Brain pericyte (primary cell): Measurements from ENCODE around the gene CGB1.
"Not testable (repeated sequence)": the region's sequence is repeated elsewhere in the genome, so short reads cannot be mapped to it uniquely, and the experiment has no call there.

Experiments
- DNase-seq: peaks from one replicate; pipeline ENCODE4 v3.0.0-alpha.2; 2012; ENCODE audit warnings: low read depth, low spot score

Gene CGB1

DNA sequence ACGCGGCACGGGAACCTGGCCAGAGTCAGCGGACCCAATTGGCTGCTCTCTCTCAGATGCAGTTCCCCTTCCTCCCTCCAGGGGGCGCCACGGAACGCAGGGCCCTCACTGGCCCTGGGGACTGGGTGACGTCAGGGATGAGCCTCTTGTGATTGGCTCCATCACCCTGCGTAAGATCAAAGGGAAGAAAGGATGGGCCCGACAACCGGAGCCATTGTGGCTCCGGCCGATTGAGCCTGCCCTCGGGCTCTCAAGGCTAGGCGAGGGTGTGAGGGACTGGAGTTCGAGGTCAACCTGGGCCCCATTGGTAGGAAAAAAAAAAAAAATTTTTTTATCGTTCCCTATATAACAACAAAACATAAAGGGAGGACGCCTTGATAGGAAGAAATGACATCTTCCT lies at the start of gene CGB1:
Gene CGB1 (minus strand): TSS at position 81 of the 400 bp plus-strand sequence. CDS start 184 bp downstream, outside the sequence.
- DNase-seq, result not testable (repeated sequence)

DNA sequence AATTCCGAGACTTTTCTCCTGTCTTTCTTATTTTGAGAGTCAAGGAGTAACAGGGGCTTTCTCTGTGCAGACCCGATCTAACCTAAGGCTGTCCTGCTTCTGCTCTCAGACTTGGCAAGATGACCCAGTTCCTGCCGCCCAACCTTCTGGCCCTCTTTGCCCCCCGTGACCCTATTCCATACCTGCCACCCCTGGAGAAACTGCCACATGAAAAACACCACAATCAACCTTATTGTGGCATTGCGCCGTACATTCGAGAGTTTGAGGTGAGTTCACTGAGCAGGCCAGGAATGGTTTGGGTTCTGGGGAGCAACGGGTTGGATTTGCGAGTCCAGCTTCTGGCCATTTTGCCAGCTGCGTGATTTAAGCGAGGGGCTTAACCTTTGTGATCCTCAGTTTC lies 49.6 kb upstream of the CGB1 start:
- DNase-seq, result no peak

DNA sequence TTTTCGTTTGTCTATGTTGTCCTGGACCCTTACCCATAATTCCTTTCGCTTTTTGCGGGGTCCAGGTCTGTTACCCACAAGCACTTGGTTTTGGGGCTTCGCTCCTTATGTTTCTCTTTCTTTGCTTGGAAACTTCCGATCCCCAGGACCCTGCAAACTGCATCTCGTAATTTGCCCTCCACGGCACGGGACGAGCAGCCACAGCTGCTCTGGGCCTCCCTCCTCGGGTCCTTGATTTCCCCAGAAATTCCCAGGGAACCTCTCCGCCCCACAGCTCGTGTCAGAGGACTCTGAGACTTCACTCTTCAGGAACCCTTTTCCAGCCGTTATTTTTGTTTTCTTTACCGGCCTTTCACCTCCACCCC lies 49.2 kb upstream of the CGB1 start:
- DNase-seq, result no peak

DNA sequence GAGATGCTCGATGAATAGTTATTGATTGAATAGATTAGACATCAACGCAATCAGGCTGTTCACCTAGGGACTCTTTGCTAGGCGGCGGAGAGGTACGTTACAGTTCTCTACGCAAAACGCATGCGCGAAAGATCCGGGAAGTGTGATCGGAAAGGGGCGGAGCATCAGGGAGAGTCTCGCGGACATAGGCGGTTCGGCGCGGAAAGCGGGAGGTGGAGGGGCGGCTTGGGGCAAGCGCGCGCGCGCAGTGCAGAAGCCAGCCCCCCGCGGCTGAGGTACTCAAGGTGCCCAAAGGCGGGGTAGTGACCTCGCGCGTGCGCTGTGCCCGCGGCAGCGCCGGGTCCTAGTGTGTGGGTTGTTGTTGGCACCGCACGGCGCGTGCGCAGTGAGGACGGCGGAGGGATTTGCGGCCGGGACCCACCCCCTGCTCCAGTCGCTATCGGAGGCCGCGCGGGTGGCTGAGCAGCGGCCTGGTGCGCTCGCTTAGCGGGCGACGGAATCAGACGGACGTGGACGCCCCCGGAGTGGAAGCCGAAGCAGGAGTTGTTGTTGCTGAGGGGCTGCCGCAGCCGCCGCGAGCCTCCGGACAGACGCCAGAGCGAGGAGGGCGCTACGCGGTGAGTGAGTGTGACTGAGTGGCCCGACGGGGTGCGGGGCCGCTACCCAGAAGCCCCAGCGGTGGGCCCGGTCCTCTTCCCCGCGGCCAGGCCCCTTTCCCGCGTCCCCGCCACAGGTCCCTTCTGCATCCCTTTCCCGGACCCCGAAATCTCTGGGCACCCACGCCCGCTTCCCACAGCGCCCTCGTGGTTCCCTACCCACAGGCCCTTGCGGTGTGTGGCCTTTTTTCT lies 48.5 kb upstream of the CGB1 start, which contains the start of gene SNRNP70:
Gene SNRNP70 (plus strand): TSS at position 432 of the 848 bp plus-strand sequence. CDS start 964 bp downstream, outside the sequence.
- DNase-seq, result peak; percentile 99

DNA sequence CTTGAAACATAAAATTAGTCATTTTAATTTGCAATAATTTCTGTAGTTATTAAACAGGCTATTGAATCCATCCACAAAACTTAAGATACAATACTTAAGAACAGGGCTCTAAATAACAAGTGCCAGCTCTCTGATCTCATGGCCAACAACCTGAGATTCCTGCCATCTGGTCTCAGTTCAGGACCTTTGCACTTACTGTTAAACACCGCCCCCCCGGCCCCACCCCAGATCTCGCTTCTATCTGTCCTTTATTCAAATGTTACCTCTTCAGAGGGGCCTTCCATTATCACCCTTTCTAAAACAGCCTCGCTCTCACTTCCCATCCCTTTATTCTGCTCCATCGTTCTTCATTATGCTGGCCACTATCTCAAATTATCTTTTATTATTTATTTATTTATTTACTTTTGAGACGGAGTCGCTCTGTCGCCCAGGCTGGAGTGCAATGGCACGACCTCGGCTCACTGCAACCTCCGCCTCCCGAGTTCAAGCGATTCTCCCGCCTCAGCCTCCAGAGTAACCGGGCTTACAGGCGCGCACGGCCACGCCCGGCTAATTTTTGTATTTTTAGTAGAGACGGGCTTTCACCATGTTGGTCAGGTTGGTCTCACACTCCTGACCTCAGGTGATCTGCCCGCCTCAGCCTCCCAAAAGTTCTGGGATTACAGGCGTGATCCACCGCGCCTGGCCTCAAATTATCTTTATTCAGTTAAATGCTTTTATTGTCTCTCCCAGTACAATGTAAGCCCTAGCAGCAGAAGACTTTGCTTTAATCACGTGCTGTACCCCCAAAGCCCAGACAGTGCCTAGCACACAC lies 47.7 kb upstream of the CGB1 start:
- no peak for DNase-seq

DNA sequence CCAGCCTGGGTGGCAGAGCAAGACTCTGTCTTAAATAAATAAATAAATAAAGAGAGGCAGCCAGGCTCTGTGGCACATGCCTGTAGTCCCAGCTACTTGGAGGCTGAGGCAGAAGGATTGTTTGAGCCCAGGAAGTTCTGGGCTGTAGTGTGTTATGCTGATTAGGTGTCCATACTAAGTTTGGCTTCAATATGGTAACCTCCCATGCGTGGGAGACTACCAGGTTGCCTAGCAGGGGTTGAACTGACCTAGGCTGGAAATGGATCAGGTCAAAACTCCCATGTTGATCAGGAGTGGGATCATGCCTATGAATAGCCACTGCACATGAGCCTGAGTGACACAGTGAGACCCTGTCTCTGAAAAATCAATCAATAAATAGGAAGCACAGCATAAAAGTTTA lies 44.6 kb upstream of the CGB1 start:
- DNase-seq, result no peak

DNA sequence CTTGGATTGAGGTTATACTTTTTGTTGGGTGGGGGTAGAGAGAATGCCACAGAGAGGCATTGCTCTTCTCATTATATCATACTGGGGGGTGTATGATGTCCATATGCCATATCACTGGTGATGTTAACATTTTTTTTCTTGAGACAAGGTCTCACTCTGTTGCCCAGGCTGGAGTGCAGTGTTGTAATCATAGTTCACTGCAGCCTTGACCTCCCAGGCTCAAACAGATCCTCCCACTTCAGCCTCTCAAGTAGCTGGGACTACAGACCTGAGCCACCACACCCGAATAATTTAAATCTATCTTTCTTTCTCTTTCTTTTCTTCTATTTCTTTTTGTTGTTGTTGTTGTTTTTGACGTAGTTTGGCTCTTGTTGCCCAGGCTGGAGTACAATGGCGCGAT lies 43.7 kb upstream of the CGB1 start:
- no peak for DNase-seq

DNA sequence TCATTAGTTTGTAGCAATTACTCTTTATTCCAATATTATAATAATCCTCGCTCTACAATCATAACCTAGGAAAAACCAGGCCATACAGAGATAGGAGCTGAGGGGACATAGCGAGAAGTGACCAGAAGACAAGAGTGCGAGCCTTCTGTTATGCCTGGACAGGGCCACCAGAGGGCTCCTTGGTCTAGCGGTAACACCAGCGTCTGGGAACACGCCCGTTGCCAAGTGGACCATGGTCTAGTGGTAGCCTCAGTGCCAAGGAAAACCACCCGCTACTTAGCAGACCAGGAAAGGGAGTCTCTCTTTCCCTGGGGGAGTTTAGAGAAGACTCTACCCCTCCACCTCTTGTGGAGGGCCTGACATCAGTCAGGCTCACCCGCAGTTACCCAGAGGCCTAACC lies 38.2 kb upstream of the CGB1 start:
- DNase-seq, result not testable (repeated sequence)

DNA sequence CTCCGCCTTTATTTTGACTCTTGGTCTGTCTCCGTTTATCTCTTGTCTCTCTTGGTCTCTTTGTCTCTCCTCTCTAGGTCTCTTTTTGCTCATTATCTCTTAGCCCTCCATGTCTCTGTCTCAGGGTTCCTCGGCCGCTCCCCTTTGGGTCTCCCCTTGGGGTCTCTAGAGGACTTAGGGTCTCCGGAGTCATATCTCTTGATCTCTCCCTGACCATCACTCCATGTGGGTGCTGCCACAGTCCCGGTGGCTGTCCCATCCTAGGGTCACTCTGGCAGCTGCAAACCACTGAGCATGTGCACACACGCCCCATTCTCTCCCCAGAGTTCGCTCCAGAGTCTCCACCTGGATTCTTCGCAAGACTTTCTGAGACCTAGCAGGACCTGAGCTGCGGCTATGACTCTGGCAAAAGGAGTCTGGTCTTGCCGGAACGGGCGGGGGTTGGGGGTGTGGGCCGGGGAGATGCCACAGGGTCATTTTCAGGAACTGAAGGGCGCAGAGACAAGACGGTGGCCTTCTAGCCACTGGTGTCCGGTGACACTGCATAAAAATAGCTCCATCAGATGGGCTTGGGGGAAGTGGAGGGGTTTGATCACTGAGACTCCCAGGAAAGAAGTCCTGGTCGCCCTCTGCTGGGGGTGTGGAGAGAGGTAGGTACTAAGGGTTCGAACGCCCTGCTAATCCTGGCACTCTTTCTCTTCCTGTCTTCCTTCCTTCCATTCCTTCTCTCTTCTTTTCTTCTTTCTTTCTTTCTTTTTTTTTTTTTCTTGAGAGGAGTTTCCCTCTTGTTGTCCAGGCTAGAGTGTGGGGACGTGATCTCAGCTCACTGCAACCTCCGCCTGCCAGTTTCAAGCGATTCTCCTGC lies 37.1 kb upstream of the CGB1 start:
- DNase-seq, result no peak

DNA sequence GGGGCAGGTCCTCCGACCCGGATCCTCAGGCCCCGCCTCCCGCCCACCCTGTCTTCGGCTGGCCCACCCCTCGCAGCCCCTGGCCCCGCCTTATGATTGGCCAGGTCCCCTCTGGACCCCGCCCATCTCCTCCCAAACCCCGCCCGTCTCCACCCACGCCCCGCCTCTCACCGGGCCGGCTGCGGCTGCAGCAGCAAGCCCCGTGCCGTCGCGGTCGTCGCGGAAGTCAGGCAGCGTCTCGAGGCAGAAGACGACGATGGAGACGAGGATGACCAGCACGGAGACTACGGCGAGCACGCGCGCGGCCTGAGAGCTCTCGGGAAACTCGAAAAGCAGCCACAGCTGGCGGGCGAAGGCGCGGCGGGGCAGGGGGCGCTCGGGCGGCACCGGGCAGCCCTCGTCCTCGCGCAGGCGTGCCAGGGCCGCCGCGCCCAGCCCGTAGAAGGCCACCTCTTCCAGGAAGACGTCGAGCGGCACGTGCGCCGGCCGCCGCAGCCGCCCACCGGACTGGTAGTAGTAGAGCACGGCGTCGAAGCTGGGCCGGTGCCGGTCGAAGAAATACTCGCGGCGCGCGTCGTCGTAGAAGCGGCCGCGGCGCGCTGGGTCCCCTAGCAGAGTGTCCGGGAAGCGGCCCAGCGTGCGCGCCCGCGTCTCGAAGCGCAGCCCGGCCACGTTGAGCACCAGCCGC lies 35.3 kb upstream of the CGB1 start:
- no peak for DNase-seq

DNA sequence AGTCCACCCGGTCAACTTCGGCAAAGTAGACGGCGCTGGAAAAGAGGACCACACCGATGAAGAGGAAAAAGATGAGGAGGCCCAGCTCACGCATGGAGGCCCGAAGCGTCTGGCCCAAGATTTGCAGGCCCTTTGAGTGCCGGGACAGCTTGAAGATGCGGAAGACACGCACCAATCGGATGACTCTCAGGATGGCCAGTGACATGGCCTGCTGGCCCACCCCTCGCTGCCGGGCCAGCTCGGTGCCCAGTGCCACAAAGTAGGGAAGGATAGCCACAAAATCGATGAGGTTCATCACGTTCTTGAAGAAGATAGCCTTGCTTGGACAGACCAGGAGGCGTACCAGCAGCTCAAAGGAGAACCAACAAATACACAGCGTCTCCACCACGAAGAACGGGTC lies 33.7 kb upstream of the CGB1 start:
- no peak for DNase-seq

DNA sequence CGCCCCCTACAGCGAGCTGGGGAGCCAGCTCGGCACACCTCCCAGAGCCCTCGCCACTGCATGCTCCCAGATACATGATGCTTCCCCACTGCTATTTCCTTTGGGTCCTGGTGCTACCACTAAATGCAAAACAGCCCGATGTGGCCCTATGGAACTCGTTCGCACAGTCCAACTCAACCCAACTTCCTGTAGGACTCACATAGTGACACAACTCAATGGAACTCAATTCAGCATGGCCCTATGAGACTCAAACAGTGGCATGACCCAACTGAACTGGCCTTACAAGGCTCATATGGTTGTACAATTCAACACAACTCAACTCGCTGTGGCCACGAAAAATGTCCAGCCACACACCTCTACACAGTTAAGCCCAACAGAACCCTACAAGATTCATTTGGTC lies 32.3 kb upstream of the CGB1 start:
- no peak for DNase-seq

DNA sequence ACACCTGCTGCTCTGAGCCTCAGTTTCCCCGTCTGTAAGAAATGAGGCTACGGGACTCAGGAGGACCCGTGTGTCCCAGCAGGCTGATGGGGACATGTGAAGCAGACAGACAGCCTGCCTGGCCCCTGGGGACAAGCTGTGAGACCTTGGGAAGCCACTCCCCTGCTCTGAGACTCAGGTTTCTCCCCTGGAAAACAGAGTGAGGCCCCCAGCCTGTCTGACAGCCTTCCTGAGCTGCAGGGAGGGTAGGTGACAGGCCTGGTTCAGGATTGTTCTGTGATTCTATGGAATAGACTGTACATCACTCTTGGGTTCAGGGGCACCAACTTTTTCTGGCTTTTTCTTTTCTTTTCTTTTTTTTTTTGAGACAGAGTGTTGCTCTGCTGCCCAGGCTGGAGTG lies 30.9 kb upstream of the CGB1 start:
- no peak for DNase-seq

DNA sequence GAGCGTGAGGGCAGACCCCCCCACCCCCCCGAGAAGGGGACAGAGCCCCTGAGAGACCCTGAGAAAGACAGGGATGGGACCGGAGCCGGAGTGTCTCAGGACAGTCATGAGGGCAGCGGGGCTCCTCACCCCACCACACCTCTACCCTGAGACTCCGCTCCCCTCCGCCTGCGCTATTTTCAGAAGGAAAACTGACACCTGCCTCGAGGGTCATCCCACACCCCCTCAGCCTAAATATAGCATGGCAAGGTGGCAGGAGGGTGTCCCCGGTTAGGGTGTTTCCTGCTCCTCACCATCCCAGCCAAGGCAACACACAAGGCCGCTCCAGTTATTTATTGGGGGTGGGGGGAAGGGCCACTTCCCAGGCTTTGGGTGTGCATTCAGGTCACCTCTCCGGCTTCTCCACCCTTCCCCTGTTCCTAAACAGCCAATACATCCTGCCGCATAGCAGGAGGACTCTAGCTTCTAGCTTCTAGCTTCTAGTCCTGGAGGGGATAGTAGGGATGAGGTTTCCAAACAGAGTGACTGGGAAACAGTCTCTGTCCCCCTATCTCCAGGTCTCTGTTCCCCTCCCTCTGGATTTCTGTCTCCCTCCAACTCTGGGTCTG lies 29.3 kb upstream of the CGB1 start:
- DNase-seq, result no peak

DNA sequence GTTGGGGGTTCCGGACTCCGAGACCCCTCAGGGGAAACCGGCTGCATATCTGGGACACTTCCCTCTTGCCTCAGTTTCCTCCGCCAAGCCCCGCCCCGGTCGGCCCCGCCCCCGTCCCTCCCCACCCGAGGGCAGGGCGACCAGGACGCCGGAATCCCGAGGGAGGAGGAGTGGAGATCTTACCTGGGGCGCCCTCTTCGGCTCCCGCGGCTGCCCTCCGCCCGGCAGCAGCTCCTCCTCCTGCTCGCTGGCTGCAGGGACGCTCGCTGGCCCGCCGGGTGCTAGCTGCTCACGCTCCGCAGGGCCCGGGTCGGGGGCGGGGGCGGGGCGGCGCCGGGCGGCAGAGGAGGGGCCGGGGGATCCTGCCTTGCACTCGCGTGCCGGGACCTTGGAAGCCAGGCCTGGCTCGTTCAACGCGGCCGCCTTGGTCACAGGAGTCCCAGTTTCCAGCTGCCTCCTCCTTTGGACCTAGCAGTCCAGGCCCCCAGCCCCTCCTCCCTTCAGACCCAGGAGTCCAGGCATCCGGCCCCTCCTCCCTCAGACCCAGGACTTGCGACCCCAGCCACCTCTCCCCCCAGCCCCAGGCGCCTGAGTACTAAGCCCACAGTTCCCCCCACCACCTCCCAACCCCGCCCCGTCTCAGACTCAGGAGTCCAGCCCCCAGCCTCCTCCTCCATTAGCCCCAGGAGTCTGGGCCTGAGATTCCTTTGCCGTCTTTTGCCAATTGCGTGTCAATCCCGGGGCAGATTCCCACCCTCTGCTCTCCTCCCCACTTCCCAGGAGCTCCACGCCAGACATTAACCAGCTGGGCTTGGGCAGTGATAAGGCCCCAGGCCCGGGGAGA lies 28.3 kb upstream of the CGB1 start, which contains the start of gene NTF4:
Gene NTF4 (minus strand): TSS at position 51 of the 844 bp plus-strand sequence. CDS start 2,821 bp downstream, outside the sequence.
- DNase-seq, result no peak

DNA sequence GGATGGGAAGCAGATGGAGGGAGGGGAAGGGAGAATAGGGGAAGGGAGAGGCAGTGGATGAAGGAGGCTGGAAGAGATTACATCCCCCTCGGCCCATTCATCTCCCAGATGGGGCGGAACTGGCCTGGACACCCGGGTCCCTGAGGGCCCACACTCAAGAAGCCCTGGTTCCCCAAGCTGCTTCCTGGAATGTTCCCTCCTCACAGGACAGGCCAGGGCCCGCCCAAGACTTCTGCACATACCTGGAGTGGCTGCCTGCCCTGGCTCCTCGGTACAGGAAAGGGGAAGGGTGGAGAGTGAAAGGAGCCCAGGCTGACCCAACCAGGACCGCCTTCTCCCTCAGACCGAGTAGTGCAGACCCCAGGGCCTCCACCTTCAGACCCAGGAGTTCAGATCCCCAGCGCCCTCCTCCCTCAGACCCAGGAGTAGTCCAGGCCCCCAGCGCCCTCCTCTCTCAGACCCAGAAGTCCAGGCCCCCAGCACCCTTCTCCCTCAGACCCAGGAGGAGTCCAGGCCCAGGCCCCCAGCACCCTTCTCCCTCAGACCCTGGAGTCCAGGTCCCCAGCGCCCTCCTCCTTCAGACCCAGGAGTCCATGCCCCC lies 27.4 kb upstream of the CGB1 start:
- DNase-seq, result no peak

DNA sequence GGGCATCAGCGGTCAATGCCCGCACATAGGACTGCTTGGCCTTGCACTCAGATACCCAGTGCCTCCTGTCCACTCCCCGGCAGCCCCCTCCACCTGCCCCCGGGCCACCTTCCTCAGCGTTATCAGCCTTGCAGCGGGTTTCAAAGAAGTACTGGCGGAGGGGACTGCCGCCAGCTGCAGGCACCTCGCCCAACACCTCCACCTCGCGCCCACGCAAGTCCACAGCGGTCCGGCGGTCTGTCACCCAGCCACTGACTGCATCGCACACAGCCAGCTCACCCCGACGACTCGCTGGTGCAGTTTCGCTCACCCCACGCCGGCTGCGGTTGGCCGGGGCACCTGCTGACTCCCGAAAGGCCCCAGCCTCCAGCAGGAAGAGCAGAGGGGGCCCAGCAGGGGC lies 24.8 kb upstream of the CGB1 start:
- no peak for DNase-seq

DNA sequence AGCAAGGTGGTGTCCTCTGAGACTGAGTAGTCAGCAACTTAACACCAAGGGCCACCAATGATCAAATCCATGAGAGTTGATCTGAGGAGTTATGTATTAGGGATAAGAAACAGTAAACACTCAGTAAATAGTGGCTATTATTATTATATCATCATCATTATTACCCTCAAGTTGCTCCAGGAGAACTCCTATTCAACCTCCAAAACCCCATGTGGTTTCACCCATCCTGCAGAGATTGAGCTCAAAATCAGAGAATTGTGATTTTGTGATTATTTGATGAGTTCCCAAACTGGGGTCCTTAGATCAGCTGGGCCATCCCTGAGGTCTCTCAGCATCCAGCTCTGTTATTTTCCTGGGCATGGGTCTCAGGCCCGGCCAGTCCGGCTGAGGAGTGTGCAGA lies 24.3 kb upstream of the CGB1 start:
- DNase-seq, result no peak

DNA sequence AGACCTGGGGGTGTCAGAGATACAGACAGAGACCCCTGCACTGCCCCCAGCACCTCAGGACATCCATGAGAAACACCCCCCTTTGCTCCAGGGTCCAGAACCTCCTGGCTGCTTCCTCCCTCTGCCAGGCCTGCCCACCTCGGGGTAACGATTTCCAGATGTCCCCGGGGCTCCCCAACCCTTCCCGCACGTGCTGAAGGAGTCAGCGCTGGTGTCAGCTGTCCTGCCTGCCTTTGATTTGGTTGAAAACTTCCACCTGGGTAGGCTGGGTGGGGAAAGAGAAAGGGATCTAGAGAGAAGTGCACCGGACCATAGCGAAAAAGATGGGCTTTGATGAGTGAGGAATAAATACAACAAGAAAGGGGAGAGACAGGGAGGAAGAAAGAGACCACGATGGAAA lies 22.4 kb upstream of the CGB1 start:
- no peak for DNase-seq
